ENCODE data around the gene GJE1. TPM values are rescaled to one million over a fixed set of nuclear protein-coding genes. Genes with fewer than 3 reads are reported as not detected.

Gene GJE1
- total RNA-seq, 1 donor from 2014 or later: not detected

DNA sequence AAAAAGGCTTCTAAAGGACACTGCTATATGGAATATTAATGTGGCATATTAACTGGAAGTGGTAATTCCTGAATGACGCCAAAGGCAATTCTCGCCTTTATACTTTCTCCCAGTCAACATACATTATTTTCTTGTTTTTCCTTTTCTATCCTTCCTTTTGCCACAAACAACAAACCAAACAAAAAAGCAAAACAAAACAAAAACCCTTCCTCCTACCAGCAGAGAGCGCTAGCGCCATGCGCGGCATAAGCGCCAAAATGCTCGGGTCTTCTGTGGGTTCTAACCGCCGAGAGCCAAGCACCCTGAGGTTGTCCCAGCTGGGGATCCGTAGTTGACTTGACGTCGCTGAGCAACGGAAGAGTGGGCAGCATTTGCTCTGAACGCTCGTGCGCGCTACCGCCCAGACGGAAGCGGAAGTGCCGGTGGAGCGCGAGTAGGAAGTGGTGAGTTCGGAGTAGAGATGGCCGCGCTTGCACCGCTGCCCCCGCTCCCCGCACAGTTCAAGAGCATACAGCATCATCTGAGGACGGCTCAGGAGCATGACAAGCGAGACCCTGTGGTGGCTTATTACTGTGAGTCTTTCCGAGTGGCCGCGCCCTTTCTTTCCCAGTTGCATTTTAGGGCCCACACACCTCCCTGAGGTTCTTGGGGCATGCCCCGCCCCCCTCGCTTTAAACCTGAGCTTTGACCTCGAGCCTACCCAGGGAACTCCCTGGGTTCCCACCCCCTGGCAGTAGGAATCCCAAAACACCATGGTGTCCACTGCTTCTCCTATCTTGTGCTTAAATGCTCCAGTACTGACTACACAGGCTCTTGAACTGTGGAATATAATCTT, 14.3 kb downstream of the GJE1 start, which contains the start of the genes NMBR and VTA1:
TSS of gene NMBR (minus strand) at position 295 of the 835 bp plus-strand sequence. CDS start 58,464 bp downstream, outside the sequence.
TSS of gene VTA1 (plus strand) at position 436 of the 835 bp plus-strand sequence. CDS start at position 461, 25 bp downstream.
- DNase-seq (ENCODE audit: extremely low spot score, unreplicated experiment): peak; percentile 95
- H3K4me3 Mint-ChIP-seq: peak within 1 kb of the TSS; percentile 99
- no peaks in the 10 kb centered on the region for H3K9me3 Mint-ChIP-seq

DNA sequence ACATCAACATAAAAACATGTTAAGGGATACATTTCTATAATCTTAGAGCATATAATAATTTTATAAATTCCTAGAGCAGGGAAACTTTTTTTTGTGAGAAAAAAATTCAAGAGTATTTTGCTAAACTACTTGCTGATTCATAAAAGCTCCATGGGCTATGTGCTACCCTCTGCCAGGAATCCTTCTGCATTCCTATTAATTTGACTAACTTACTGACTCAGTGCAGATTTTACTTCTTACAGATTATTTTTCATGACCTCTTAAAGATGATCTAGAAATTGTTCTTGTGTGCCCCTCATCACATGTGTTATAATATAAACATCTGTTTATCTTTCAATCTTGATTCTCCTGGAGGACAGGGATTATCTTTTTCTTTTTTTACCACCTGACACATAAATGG, 20.0 kb downstream of the GJE1 start:
- no peak for DNase-seq (ENCODE audit: extremely low spot score, unreplicated experiment)
- TF ChIP-seq, protein P1, sequence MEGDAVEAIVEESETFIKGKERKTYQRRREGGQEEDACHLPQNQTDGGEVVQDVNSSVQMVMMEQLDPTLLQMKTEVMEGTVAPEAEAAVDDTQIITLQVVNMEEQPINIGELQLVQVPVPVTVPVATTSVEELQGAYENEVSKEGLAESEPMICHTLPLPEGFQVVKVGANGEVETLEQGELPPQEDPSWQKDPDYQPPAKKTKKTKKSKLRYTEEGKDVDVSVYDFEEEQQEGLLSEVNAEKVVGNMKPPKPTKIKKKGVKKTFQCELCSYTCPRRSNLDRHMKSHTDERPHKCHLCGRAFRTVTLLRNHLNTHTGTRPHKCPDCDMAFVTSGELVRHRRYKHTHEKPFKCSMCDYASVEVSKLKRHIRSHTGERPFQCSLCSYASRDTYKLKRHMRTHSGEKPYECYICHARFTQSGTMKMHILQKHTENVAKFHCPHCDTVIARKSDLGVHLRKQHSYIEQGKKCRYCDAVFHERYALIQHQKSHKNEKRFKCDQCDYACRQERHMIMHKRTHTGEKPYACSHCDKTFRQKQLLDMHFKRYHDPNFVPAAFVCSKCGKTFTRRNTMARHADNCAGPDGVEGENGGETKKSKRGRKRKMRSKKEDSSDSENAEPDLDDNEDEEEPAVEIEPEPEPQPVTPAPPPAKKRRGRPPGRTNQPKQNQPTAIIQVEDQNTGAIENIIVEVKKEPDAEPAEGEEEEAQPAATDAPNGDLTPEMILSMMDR (conservative IDR thresholded peaks at IDR 0.05): no peak
- H3K4me1 Mint-ChIP-seq (ENCODE audit: unreplicated experiment): peaks cover 19% of the 10 kb centered on the region
- H3K4me3 Mint-ChIP-seq: no peak overlapping the region
- H3K9me3 Mint-ChIP-seq: no peaks in the 10 kb centered on the region
- peaks cover 9% of the 10 kb centered on the region for H3K36me3 Mint-ChIP-seq
- H3K27me3 Mint-ChIP-seq: no peaks in the 10 kb centered on the region
- no peak overlapping the region for H3K27ac Mint-ChIP-seq

More for the DNA sequence above, 14.3 kb downstream of the GJE1 start, which contains the start of the genes NMBR and VTA1:
- peaks cover 19% of the 10 kb centered on the region for H3K36me3 Mint-ChIP-seq
- H3K27ac Mint-ChIP-seq: peak within 1 kb of the TSS; percentile 91
- TF ChIP-seq, protein P1 (conservative IDR thresholded peaks at IDR 0.05): peak; percentile 96
- H3K4me1 Mint-ChIP-seq (ENCODE audit: unreplicated experiment): peaks cover 19% of the 10 kb centered on the region
- peaks cover 7% of the 10 kb centered on the region for H3K27me3 Mint-ChIP-seq

DNA sequence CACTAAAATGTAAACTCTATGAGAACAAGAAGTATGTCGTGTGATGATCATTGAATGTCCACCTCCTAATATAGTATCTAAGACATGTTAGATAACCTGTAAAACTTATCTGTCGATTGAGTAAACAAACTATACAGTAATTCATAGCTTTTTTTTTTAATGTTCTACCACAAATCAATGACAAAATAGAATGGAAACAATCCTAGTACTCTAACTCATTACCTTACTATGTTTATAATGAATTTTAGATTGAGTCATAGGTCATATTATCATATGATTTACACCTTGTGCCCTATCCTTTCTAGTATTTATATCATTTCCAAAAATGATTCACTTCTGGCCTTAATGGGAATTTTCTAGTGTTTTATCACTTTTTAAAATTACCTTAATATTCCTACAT, 20.5 kb downstream of the GJE1 start:
- no peak overlapping the region for H3K27ac Mint-ChIP-seq
- no peaks in the 10 kb centered on the region for H3K9me3 Mint-ChIP-seq
- no peak for DNase-seq (ENCODE audit: extremely low spot score, unreplicated experiment)
- H3K4me1 Mint-ChIP-seq (ENCODE audit: unreplicated experiment): peaks cover 18% of the 10 kb centered on the region
- peaks cover 9% of the 10 kb centered on the region for H3K36me3 Mint-ChIP-seq
- H3K4me3 Mint-ChIP-seq: no peak overlapping the region
- TF ChIP-seq, protein P1 (conservative IDR thresholded peaks at IDR 0.05): no peak
- H3K27me3 Mint-ChIP-seq: no peaks in the 10 kb centered on the region

- no peak overlapping the region for H3K27ac Mint-ChIP-seq
- no peak overlapping the region for H3K4me3 Mint-ChIP-seq
- no peaks in the 10 kb centered on the region for H3K9me3 Mint-ChIP-seq
- peaks cover 8% of the 10 kb centered on the region for H3K4me1 Mint-ChIP-seq (ENCODE audit: unreplicated experiment)
- no peaks in the 10 kb centered on the region for H3K27me3 Mint-ChIP-seq
- DNase-seq (ENCODE audit: extremely low spot score, unreplicated experiment): no peak
- H3K36me3 Mint-ChIP-seq: peaks cover 9% of the 10 kb centered on the region
- TF ChIP-seq, protein P1 (conservative IDR thresholded peaks at IDR 0.05): no peak
Observed at GRCh38 chr6:142154336-142154735, 21.6 kb downstream of the GJE1 start.

DNA sequence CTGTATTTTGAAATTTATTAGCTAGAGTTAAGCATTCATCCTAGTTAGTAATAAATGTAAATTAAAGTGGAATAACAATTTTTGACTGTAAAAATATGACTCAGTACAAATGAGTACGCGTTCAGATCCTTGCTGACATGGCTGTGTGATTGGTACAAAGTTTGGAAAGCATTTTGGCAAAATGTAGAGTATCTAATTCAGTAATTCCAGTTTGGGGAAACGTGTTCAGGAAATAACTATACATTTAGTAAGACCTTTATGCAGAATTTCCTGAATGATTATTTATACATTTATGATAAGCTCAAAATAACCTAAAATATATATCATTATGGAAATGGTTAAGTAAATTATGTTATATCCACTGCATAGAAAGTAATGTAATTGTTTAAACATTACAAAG, 22.4 kb downstream of the GJE1 start:
- peaks cover 6% of the 10 kb centered on the region for H3K4me1 Mint-ChIP-seq (ENCODE audit: unreplicated experiment)
- no peaks in the 10 kb centered on the region for H3K9me3 Mint-ChIP-seq
- H3K36me3 Mint-ChIP-seq: peaks cover 14% of the 10 kb centered on the region
- H3K4me3 Mint-ChIP-seq: no peak overlapping the region
- H3K27ac Mint-ChIP-seq: no peak overlapping the region
- DNase-seq (ENCODE audit: extremely low spot score, unreplicated experiment): no peak
- no peaks in the 10 kb centered on the region for H3K27me3 Mint-ChIP-seq
- TF ChIP-seq, protein P1 (conservative IDR thresholded peaks at IDR 0.05): no peak
